ENCODE data around the gene NTM. TPM values are rescaled to one million over a fixed set of nuclear protein-coding genes. Genes with fewer than 3 reads are reported as not detected.

Gene NTM
- total and polyA plus RNA-seq, 2 of the 8 experiments (the other 6 are each of a cell fraction or from before 2014, with no cell fraction given), result 13.4 to 20.0 TPM

GRCh38 chr11:131425285-131425684, 54.9 kb downstream of the NTM start:
- Histone ChIP-seq H3K36me3 (ENCODE audit: control insufficient read depth in 2 of 4, insufficient read depth in 4 of 4, low read length in 3 of 4) (no peaks in the 10 kb centered on the region), H2BK20ac (ENCODE audit: low read length) (no peak overlapping the region), H3K79me1 (ENCODE audit: low read depth, low read length) (no peaks in the 10 kb centered on the region; the same call in 1 of the 2 replicates), H4K91ac (replicated peaks; ENCODE audit: insufficient read length, low read length) (no peak overlapping the region), H2BK120ac (replicated peaks; ENCODE audit: low read depth, low read length) (no peak overlapping the region), H3K56ac (replicated peaks; ENCODE audit: insufficient read length, low read depth, low read length) (no peak overlapping the region), H4K5ac (ENCODE audit: insufficient read length, low read depth, low read length) (no peak overlapping the region), H3K23ac (ENCODE audit: insufficient read length) (no peak overlapping the region), H3K9me3 (ENCODE audit: insufficient read depth in 2 of 2, low read depth in 1 of 2, low read length in 1 of 2) (no peaks in the 10 kb centered on the region), H3K14ac (ENCODE audit: insufficient read length) (no peak overlapping the region), H3K4me2 (ENCODE audit: insufficient read depth in 1 of 2, low read depth in 2 of 2, low read length in 2 of 2) (no peak overlapping the region), H3K4ac (replicated peaks; ENCODE audit: insufficient read length, low read depth, low read length) (no peak overlapping the region), H3K79me2 (ENCODE audit: control insufficient read depth in 1 of 2, insufficient read depth in 2 of 2, low read length in 2 of 2) (no peaks in the 10 kb centered on the region), H2BK15ac (ENCODE audit: low read length) (no peak overlapping the region), H3K27me3 (replicated peaks in 1 of 4; ENCODE audit: control insufficient read depth in 3 of 4, extremely low read depth in 1 of 4, insufficient read depth in 3 of 4, low read length in 3 of 4) (no peaks in the 10 kb centered on the region), H3K4me3 (ENCODE audit: extremely low read depth in 1 of 4, insufficient read depth in 2 of 4, low read depth in 3 of 4, low read length in 4 of 4) (no peak overlapping the region), H4K8ac (ENCODE audit: extremely low read depth, insufficient read depth, low read length) (no peak overlapping the region), H2AK5ac (ENCODE audit: low read depth, low read length) (no peak overlapping the region), H3K18ac (ENCODE audit: extremely low read depth, low read length) (no peak overlapping the region), H3K9ac (replicated peaks in 1 of 4; ENCODE audit: extremely low read depth in 1 of 4, low read depth in 3 of 4, low read length in 3 of 4) (no peak overlapping the region), H3K4me1 (replicated peaks in 1 of 4; ENCODE audit: control insufficient read depth in 3 of 4, insufficient read depth in 4 of 4, low read length in 3 of 4) (no peaks in the 10 kb centered on the region), H2AFZ (ENCODE audit: low read length) (no peak overlapping the region), H3K23me2 (ENCODE audit: low read depth, low read length) (no peaks in the 10 kb centered on the region), H4K20me1 (replicated peaks in 1 of 2; ENCODE audit: control insufficient read depth in 1 of 2, insufficient read depth in 2 of 2, low read length in 2 of 2) (no peaks in the 10 kb centered on the region), H2BK5ac (ENCODE audit: low read depth, low read length) (no peak overlapping the region), H2BK12ac (ENCODE audit: low read depth, low read length) (no peak overlapping the region), H3K27ac (ENCODE audit: low read depth, low read length) (no peak overlapping the region)
- POLR2A ChIA-PET (ENCODE audit: partially characterized antibody), result interaction anchor here (0.7 to 1.0 kb wide), 2 partner anchors 13 to 172 kb away, joined by 3 read pairs; no protein-coding TSS in a partner anchor
- FAIRE-seq (no peak), DNase-seq (ENCODE audit: low read depth in 1 of 2, low spot score in 2 of 2) (no peak)
- WGBS, 2 experiments (ENCODE audit: extremely low coverage in 1 of 2, insufficient coverage in 1 of 2, insufficient read length in 1 of 2, insufficient replicate concordance in 2 of 2, low coverage in 1 of 2, low lambda C conversion rate in 2 of 2, missing lambda C conversion rate in 1 of 2), result 87% methylated on average over 5 of the region's 5 CpGs; no CpG with 5 or more reads in 1 of the 2 experiments
- CTCF ChIA-PET (ENCODE audit: partially characterized antibody), result interaction anchor here (0.7 to 2.2 kb wide), 6 partner anchors 12 to 249 kb away, joined by 3 to 7 read pairs (median 4); no protein-coding TSS in a partner anchor
- no peak for TF ChIP-seq EZH2 (IDR thresholded peaks at IDR 0.05; ENCODE audit: low read depth, low read length, severe bottlenecking)
- TF ChIP-seq E2F6 (IDR thresholded peaks at IDR 0.05), result no peak
- TF ChIP-seq CEBPB (IDR thresholded peaks at IDR 0.05; ENCODE audit: low read depth, low read length), result no peak
- no peak for TF ChIP-seq POU5F1 (IDR thresholded peaks at IDR 0.05; ENCODE audit: low read depth, low read length)
- TF ChIP-seq RAD21 (IDR thresholded peaks at IDR 0.05 in 1 of 2, conservative IDR thresholded peaks at IDR 0.05 in 1 of 2; ENCODE audit: low read depth in 2 of 2, low read length in 2 of 2), result no peak
- no peak for TF ChIP-seq SP4 (IDR thresholded peaks at IDR 0.05; ENCODE audit: low read length)
- TF ChIP-seq YY1 (IDR thresholded peaks at IDR 0.05; ENCODE audit: low read depth, low read length), result no peak
- no peak for TF ChIP-seq SIRT6 (IDR thresholded peaks at IDR 0.05; ENCODE audit: low read length)
- TF ChIP-seq PHF8 (conservative IDR thresholded peaks at IDR 0.05; ENCODE audit: low read depth, low read length), result no peak
- TF ChIP-seq EGR1 (IDR thresholded peaks at IDR 0.05; ENCODE audit: borderline replicate concordance, low read depth, low read length), result no peak
- no peak for TF ChIP-seq TEAD4 (IDR thresholded peaks at IDR 0.05; ENCODE audit: low read depth, low read length)
- TF ChIP-seq BRCA1 (IDR thresholded peaks at IDR 0.05; ENCODE audit: low read depth, low read length), result no peak
- TF ChIP-seq CHD1 (IDR thresholded peaks at IDR 0.05; ENCODE audit: low read depth, low read length), result no peak
- TF ChIP-seq SRF (IDR thresholded peaks at IDR 0.05; ENCODE audit: low read depth, low read length), result no peak
